ENCODE results near the gene FSCN2. TPM values are rescaled to one million over a fixed set of nuclear protein-coding genes. Genes with fewer than 3 reads are reported as not detected.

The FSCN2 gene
- total RNA-seq, 2 donors from 2014 or later, result 7.0 to 13.5 TPM

- TF ChIP-seq POLR2A (IDR thresholded peaks at IDR 0.05), result no peak
- TF ChIP-seq, protein P1, sequence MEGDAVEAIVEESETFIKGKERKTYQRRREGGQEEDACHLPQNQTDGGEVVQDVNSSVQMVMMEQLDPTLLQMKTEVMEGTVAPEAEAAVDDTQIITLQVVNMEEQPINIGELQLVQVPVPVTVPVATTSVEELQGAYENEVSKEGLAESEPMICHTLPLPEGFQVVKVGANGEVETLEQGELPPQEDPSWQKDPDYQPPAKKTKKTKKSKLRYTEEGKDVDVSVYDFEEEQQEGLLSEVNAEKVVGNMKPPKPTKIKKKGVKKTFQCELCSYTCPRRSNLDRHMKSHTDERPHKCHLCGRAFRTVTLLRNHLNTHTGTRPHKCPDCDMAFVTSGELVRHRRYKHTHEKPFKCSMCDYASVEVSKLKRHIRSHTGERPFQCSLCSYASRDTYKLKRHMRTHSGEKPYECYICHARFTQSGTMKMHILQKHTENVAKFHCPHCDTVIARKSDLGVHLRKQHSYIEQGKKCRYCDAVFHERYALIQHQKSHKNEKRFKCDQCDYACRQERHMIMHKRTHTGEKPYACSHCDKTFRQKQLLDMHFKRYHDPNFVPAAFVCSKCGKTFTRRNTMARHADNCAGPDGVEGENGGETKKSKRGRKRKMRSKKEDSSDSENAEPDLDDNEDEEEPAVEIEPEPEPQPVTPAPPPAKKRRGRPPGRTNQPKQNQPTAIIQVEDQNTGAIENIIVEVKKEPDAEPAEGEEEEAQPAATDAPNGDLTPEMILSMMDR (IDR thresholded peaks at IDR 0.05), result no peak
- WGBS, 2 donors, result 68 to 69% methylated on average over 14 of the region's 14 CpGs
- ATAC-seq (no peak), DNase-seq (peak in 3 of 4 donors; percentile 29 to 33 (median 31))
- H3K4me1 ChIP-seq, result peaks cover 48% of the 10 kb centered on the region
- peak overlapping the region; percentile 72 to 85 (median 78) for H3K27ac ChIP-seq
- intact Hi-C loops (cut with DNase I), result no loop called here
- no peak overlapping the region for H3K4me3 ChIP-seq
- H3K27me3 ChIP-seq, result no peaks in the 10 kb centered on the region
- H3K9me3 ChIP-seq, result no peaks in the 10 kb centered on the region
- no peaks in the 10 kb centered on the region for H3K36me3 ChIP-seq (replicated peaks in 1 of 2; ENCODE audit: insufficient read depth in 1 of 2, low read depth in 2 of 2)
Observed at GRCh38 chr17:81520021-81520901, 7.9 kb upstream of the FSCN2 start.

- Histone ChIP-seq H3K27ac (no peak overlapping the region), H3K4me1 (peaks cover 27% of the 10 kb centered on the region), H3K27me3 (no peaks in the 10 kb centered on the region), H3K4me3 (no peak overlapping the region), H3K36me3 (replicated peaks in 1 of 2; ENCODE audit: insufficient read depth in 1 of 2, low read depth in 2 of 2) (no peaks in the 10 kb centered on the region), H3K9me3 (no peaks in the 10 kb centered on the region)
- no peak for TF ChIP-seq POLR2A (IDR thresholded peaks at IDR 0.05)
- TF ChIP-seq, protein P1 (IDR thresholded peaks at IDR 0.05), result no peak
- ATAC-seq (no peak), DNase-seq (peak in 1 of 4 donors; percentile 4)
- 77 to 88% methylated on average over 7 to 26 of the region's 26 CpGs for WGBS, 2 donors
- intact Hi-C loops (cut with DNase I), result no loop called here
Observed at GRCh38 chr17:81522491-81523401, 5.4 kb upstream of the FSCN2 start.

- Histone ChIP-seq H3K27ac (no peak overlapping the region), H3K4me1 (peaks cover 23% of the 10 kb centered on the region), H3K9me3 (no peaks in the 10 kb centered on the region), H3K4me3 (no peak overlapping the region), H3K27me3 (no peaks in the 10 kb centered on the region), H3K36me3 (replicated peaks in 1 of 2; ENCODE audit: insufficient read depth in 1 of 2, low read depth in 2 of 2) (no peaks in the 10 kb centered on the region)
- intact Hi-C loops (cut with DNase I), result no loop called here
- TF ChIP-seq, protein P1 (IDR thresholded peaks at IDR 0.05), result no peak
- no peak for TF ChIP-seq POLR2A (IDR thresholded peaks at IDR 0.05)
- DNase-seq (no peak), ATAC-seq (no peak)
- WGBS, 2 donors, result 53 to 59% methylated on average over 5 to 17 of the region's 17 CpGs
Observed at GRCh38 chr17:81523402-81524038, 4.7 kb upstream of the FSCN2 start.

- Histone ChIP-seq H3K9me3 (no peaks in the 10 kb centered on the region), H3K4me3 (no peak overlapping the region), H3K27ac (no peak overlapping the region), H3K27me3 (no peaks in the 10 kb centered on the region), H3K36me3 (replicated peaks in 1 of 2; ENCODE audit: insufficient read depth in 1 of 2, low read depth in 2 of 2) (no peaks in the 10 kb centered on the region), H3K4me1 (peaks cover 23% of the 10 kb centered on the region)
- no peak for ATAC-seq
- TF ChIP-seq, protein P1 (IDR thresholded peaks at IDR 0.05), result no peak
- no peak for TF ChIP-seq POLR2A (IDR thresholded peaks at IDR 0.05)
- WGBS, 2 donors, result 75 to 85% methylated on average over 6 to 13 of the region's 18 CpGs
- intact Hi-C loops (cut with DNase I), result no loop called here
- DNase-seq, result no peak
Observed at GRCh38 chr17:81524039-81524864, 3.9 kb upstream of the FSCN2 start.

Data from body of pancreas (tissue), 4 donors.